Stimulated activated memory B cell treated with anti-CD40 and anti-IgM and Interleukin-4, amounts not matched to agents 10 μg/mL and 1 μg/mL and 100 μg/mL, for 72 hours (primary cell): Measurements from ENCODE around the gene TRMT10C.

Source experiments
- ATAC-seq: fragments of 150-1000 bp; cut with Tn5 transposase; 2 replicates; pipeline ENCODE4 v1.10.0; 2021
- H3K27ac Mint-ChIP-seq: one replicate; pipeline ENCODE4 v1.8.0; 2022; ENCODE audit warnings: mild to moderate bottlenecking, mixed read lengths
- H3K27me3 Mint-ChIP-seq: one replicate; pipeline ENCODE4 v1.8.0; 2022; ENCODE audit warnings: mixed read lengths
- H3K36me3 Mint-ChIP-seq: one replicate; pipeline ENCODE4 v1.8.0; 2022; ENCODE audit warnings: mixed read lengths
- H3K4me1 Mint-ChIP-seq: one replicate; pipeline ENCODE4 v1.8.0; 2022; ENCODE audit warnings: mixed read lengths
- H3K4me3 Mint-ChIP-seq: one replicate; pipeline ENCODE4 v1.8.0; 2022; ENCODE audit warnings: mild to moderate bottlenecking, moderate library complexity, mixed read lengths
- H3K9me3 Mint-ChIP-seq: one replicate; pipeline ENCODE4 v1.8.0; 2022; ENCODE audit warnings: mixed read lengths

Gene TRMT10C

DNA sequence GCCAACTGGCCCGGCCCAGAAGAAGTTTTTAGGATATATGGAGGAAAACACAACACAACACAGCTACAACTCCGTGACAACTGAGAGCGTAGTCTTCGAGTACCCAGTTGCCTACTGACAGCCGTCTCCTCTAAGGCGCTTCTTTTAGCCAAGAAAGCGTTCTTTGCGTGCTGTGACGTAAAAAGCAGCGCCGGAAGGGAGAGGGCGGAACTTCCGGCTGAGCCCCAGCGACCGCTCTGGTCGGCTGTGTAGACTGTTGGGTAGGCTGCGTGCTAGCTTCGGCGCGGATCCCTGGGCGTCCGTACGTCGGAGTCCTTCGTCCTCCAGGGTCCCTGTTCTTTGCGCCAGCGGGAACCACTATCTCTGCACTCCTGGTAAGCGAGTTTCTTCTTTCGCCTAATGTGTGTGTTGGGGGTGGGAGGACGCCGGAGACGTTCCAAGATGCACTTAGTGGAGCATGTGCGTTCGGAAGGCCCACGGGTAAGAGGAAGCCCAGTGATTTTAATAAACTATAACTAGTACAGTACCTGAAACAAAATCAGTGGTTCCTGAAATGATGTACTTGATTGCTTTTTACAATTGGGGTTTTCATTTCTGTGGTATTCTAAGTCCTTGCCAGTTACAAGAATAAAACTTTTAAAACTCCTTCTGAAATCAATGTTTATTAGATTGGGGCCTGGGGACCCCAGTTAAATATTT lies at the start of gene TRMT10C:
Gene TRMT10C, plus strand, starts transcription at position 239 of the 699 bp plus-strand sequence. CDS start 2,914 bp downstream, outside the sequence.
- Mint-ChIP-seq H3K36me3 (peaks cover 17% of the 10 kb centered on the region), H3K27me3 (peaks cover 8% of the 10 kb centered on the region), H3K4me3 (peak within 1 kb of the TSS; percentile 97), H3K4me1 (peaks cover 31% of the 10 kb centered on the region), H3K27ac (peak within 1 kb of the TSS; percentile 96), H3K9me3 (no peaks in the 10 kb centered on the region)
- peak; percentile 100 for ATAC-seq

DNA sequence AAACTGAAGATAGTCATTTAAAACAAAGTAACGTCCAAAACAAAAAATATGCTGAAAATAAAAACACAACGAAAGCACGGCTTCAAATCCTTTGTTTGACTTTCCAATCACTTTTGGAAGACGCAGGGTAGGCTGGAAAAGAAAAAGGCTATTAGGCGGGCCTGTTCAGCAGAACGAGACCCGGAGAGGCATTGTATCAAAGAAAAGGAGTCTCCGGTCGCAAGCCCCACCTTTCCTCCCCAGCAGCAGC lies 49.3 kb upstream of the TRMT10C start:
- peak overlapping the region; percentile 96 for H3K27ac Mint-ChIP-seq
- no peaks in the 10 kb centered on the region for H3K9me3 Mint-ChIP-seq
- peak overlapping the region; percentile 96 for H3K4me3 Mint-ChIP-seq
- peaks cover 28% of the 10 kb centered on the region for H3K4me1 Mint-ChIP-seq
- H3K36me3 Mint-ChIP-seq = peaks cover 7% of the 10 kb centered on the region
- ATAC-seq = peak; percentile 56
- H3K27me3 Mint-ChIP-seq = no peaks in the 10 kb centered on the region

DNA sequence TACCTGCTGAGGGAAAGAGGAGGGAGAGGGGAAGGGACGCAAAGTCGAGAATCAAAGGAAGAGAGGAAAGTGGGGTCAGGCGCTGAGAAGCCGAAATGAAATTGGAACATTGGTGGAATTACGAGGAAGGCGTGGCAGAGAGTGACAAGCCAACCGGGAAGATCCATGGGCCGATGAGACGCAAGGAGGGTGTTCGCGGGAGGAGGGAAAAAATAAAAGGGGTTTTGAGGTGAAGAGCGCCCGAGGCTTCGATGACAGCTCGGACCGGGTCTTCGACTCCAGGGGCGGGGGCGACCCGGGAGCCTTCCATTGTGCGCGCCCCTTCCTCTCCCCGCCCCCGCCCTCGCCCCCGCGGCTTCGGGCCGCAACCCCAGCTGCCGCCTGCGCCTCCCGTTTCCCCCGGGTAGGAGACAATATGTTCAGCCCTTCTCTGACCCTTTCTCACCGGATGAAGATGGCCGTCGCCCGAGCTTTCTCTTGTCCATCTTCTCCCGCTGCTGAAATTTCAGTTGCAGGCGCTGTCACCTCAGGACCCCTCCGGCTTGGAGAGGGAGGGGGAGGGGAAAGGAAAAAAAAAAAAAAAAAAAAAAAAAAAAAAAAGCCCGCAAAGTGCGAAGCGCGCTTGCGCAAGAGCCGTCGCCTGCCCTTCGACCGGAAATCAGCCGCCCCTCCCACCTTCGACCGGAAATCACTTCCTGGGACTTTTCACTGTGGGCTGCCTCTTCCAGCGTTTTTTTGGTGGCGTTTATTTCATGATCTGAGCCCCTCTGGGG lies 48.8 kb upstream of the TRMT10C start, which contains the start of gene SENP7:
Gene SENP7, minus strand, starts transcription at position 567 of the 773 bp plus-strand sequence. Its CDS starts 82 bp downstream, at position 485.
- Mint-ChIP-seq H3K9me3 (no peaks in the 10 kb centered on the region), H3K27ac (peak within 1 kb of the TSS; percentile 96), H3K4me1 (peaks cover 25% of the 10 kb centered on the region), H3K27me3 (no peaks in the 10 kb centered on the region), H3K36me3 (peaks cover 6% of the 10 kb centered on the region), H3K4me3 (peak within 1 kb of the TSS; percentile 96)
- peak; percentile 83 for ATAC-seq

DNA sequence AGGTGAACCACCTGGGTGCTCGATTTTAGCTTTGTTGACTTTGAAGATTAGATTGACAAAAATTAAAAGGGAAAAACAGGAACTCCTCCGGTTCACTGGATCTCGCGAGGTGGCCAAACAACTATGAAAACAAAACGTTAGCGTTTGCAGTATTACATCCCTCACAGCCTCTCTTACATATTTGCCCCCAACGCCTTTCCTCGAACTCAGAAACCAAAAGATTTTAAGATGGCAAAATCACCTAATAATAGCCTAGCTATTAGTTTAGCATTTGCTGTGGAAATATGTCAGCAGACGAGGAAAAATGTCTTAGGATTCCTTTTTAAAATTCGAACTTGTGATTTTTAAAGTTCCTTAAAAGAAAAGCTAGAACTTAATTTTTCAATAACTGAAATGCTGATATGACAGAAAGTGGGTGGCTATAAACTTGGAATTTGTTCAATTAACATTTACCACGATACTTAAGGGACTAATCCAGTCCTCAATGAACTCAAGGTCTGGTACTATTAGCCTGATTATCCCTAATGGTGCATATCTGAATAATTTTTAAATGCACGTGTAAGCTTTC lies 48.2 kb upstream of the TRMT10C start:
- peaks cover 32% of the 10 kb centered on the region for H3K4me1 Mint-ChIP-seq
- no peaks in the 10 kb centered on the region for H3K27me3 Mint-ChIP-seq
- no peaks in the 10 kb centered on the region for H3K9me3 Mint-ChIP-seq
- ATAC-seq = peak; percentile 69
- H3K36me3 Mint-ChIP-seq = no peaks in the 10 kb centered on the region
- peak overlapping the region; percentile 96 for H3K4me3 Mint-ChIP-seq
- H3K27ac Mint-ChIP-seq = peak overlapping the region; percentile 96

DNA sequence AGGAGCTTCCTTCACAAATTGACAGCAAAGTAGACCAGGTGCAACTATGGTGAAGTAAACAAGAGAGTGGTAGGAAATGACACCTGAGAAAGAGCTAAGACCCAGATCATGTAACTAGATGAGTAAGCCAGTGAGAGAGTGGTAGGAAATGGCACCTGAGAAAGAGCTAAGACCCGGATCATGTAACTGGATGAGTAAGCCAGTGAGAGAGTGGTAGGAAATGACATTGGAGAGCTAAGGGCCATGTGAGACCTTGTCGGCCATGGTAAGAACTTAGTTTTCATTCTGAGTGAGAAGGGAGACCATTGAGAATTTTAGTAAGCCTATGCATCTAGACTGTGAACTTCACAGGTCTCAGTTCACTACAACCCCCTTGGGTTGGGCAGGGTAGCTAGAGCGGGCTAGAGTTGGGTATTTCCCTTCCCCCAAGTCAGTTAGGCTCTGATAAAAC lies 43.2 kb upstream of the TRMT10C start:
- no peaks in the 10 kb centered on the region for H3K36me3 Mint-ChIP-seq
- no peaks in the 10 kb centered on the region for H3K9me3 Mint-ChIP-seq
- ATAC-seq = peak; percentile 95
- H3K27ac Mint-ChIP-seq = peak overlapping the region; percentile 73
- no peak overlapping the region for H3K4me3 Mint-ChIP-seq
- no peaks in the 10 kb centered on the region for H3K27me3 Mint-ChIP-seq
- H3K4me1 Mint-ChIP-seq = peaks cover 13% of the 10 kb centered on the region

DNA sequence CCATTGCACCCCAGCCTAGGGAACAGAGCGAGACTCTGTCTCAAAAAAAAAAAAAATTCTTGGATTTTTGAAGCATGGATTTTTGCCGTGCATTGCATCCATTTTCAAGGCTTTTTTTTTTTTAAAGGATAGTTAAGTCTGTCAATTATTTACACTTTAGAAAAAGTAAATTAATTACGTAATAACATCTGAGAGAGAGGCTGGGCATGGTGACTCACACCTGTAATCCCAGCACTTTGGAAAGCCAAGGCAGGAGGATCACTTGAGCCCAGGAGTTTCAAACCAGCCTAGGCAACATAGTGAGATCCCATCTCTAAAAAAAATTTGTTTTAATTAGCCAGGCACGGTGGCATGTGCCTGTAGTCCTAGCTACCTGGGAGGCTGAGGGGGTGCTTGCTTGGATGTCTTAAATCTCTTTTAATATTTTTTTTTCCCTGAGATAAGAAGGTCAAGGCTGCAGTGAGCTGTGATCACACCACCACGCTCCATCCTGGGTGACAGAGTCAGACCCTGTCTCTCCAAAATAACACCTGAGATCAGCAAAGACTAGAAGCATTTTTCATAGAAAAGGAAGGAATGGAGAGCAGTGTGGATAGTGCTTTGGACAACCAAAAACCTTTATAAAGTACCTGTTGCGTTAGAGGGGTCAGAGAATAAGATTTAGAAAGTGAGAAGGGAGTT lies 41.8 kb upstream of the TRMT10C start:
- no peak overlapping the region for H3K4me3 Mint-ChIP-seq
- no peaks in the 10 kb centered on the region for H3K36me3 Mint-ChIP-seq
- peaks cover 13% of the 10 kb centered on the region for H3K4me1 Mint-ChIP-seq
- H3K27ac Mint-ChIP-seq = no peak overlapping the region
- ATAC-seq = no peak
- no peaks in the 10 kb centered on the region for H3K27me3 Mint-ChIP-seq
- peaks cover under 1% of the 10 kb centered on the region for H3K9me3 Mint-ChIP-seq

DNA sequence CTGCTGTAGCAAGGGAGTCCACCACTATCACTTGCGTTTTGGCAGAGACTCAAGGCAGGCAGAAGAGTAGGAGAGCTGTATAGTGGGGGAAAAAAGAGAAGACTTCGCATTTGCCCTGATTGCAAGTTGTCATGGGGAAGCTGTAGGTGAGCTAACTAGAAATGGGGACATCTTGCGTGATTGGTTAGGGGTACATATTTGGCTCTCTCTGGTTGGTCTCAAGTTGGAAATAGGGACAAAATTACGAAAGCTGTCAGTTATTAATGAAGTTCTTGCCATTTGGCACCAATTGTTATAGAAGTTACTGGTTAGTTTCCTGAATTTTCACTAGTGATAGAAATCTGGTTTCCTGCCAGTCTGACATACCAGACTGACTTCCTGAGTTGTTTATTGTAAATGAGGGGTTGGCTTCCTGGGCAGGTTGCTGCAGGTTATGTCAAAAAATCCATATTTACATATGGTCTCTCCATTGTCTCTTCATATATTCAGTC lies 40.4 kb upstream of the TRMT10C start:
- Mint-ChIP-seq H3K36me3 (no peaks in the 10 kb centered on the region), H3K9me3 (peaks cover 4% of the 10 kb centered on the region), H3K27ac (no peak overlapping the region), H3K27me3 (no peaks in the 10 kb centered on the region), H3K4me3 (no peak overlapping the region), H3K4me1 (peaks cover 13% of the 10 kb centered on the region)
- no peak for ATAC-seq

DNA sequence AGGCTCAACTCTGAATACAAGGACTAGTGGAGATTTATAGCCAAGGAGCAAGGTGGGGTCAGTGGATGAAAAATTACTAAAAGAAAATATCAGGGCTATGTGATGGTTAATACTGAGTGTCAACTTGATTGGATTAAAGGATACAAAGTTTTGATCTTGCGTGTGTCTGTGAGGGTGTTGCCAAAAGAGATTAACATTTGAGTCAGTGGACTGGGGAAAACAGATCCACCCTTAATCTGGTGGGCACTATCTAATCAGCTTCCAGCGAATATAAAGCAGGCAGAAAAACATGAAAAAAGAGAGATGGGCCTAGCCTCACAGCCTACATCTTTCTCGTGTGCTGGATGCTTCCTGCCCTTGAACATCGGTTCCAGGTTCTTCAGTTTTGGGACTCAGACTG lies 34.2 kb upstream of the TRMT10C start:
- Mint-ChIP-seq H3K36me3 (no peaks in the 10 kb centered on the region), H3K4me3 (no peak overlapping the region), H3K27ac (no peak overlapping the region), H3K27me3 (peaks cover 12% of the 10 kb centered on the region), H3K4me1 (no peaks in the 10 kb centered on the region), H3K9me3 (peaks cover 9% of the 10 kb centered on the region)
- ATAC-seq = no peak

DNA sequence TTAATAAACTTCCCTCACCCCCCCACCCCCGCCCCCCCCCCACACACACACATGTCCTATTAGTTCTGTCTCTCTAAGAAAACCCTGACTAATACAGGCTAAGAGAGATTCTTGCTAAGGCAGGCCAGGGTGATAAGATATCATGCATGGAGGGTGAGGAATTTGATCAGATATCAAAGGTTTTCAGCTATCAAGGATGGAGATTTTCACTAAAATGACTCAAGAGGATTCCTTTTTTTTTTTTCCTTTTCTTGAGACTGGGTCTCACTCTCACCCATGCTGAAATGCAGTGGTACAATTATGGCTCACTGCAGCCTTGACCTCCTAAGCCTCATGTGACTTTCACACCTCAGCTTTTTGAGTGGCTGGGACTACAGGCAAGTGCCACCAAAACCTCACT lies 33.8 kb upstream of the TRMT10C start:
- Mint-ChIP-seq H3K36me3 (no peaks in the 10 kb centered on the region), H3K27ac (no peak overlapping the region), H3K27me3 (peaks cover 12% of the 10 kb centered on the region), H3K4me3 (no peak overlapping the region), H3K9me3 (peaks cover 9% of the 10 kb centered on the region), H3K4me1 (no peaks in the 10 kb centered on the region)
- no peak for ATAC-seq

DNA sequence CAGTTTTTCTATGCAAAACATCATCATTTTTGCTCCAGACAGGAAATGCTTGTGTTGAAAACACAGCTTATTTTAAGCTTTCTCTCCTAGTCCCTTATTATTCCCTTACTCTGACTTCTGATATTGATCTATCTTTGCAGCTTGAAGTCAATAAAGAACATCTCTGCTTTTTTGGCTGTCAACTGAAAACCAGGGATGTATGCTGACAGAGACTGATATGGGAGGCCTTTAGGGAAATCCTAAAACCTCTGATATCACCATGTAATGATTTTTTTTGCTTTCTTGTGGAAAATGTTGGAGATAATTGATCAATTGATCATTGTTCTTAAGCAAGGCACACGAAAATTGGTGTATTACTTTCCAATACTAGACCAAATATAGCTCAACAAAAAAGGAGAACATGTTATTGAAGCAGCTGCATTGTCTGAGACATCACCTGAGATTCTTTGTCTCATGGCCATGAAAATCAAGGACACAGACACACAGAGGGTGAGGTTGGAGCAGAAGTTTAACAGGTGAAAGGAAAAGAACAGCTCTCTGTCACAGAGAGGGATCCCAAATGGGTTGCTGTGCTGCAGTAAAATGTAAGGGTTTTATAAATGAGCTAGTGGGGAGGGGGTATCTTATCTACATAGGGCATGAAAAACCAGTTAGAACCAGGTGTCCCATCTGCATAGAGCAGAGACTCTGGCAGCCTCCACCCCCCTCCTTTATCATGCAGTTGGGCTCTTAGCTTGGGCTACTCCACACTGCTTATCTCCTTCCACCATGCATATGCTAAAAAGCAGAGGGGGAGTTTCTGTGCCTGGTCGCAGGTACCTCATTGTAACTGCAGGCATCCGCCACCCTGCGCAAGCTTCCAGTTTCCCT lies 31.6 kb upstream of the TRMT10C start:
- Mint-ChIP-seq H3K4me3 (no peak overlapping the region), H3K27me3 (peaks cover 12% of the 10 kb centered on the region), H3K4me1 (no peaks in the 10 kb centered on the region), H3K36me3 (no peaks in the 10 kb centered on the region), H3K9me3 (peaks cover 6% of the 10 kb centered on the region), H3K27ac (no peak overlapping the region)
- no peak for ATAC-seq

DNA sequence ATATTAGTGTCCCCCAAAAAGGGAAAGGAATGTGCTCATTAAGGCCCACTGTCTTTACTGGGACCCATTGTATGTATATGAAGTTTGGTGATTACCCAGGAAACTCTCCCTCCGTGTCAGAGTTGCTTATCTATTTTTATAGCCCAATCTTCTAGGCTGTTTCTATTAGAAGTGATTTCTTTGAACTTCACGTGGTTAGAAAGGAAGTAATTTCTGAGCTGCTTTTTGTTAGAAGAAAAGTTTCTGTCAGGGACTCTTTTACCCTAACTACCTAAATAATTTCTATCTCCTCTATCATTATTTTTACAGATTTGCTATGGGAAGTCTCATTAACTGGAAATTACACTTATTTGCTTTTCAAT lies 31.0 kb upstream of the TRMT10C start:
- H3K36me3 Mint-ChIP-seq = no peaks in the 10 kb centered on the region
- H3K27ac Mint-ChIP-seq = no peak overlapping the region

DNA sequence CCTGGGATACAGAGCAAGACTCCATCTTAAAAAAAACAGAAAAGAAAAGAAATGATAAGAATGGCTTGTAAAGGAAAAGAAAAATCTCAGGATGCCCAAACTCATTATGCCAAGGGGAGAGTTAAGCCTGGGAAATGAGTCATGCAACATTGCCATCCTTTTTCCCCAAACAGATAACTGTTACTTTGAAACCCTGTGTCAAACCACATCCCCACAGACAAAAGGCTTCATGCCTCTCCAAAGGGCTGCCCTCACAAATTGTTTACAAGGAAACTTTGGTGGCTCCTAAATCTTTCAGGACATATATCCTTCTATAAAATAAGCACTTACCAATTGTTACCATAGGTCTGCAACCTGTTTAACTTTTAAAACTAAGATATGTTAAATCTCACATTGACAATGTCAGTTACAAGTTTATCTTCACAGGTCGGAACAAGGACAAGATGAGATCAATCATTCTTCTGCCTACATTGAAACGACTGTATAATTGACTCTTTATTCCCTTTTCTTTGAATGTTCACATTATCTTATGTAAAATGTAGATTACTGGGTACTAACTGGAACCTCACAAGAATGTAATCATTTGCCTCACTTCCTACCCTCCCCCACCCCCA lies 30.1 kb upstream of the TRMT10C start:
- Mint-ChIP-seq H3K27ac (no peak overlapping the region), H3K4me1 (no peaks in the 10 kb centered on the region), H3K4me3 (no peak overlapping the region), H3K27me3 (peaks cover 12% of the 10 kb centered on the region), H3K9me3 (peaks cover 5% of the 10 kb centered on the region), H3K36me3 (no peaks in the 10 kb centered on the region)
- no peak for ATAC-seq

More for the DNA sequence above, 31.0 kb upstream of the TRMT10C start:
- Mint-ChIP-seq H3K27me3 (peaks cover 12% of the 10 kb centered on the region), H3K4me3 (no peak overlapping the region), H3K9me3 (peaks cover 5% of the 10 kb centered on the region), H3K4me1 (no peaks in the 10 kb centered on the region)
- ATAC-seq = no peak

DNA sequence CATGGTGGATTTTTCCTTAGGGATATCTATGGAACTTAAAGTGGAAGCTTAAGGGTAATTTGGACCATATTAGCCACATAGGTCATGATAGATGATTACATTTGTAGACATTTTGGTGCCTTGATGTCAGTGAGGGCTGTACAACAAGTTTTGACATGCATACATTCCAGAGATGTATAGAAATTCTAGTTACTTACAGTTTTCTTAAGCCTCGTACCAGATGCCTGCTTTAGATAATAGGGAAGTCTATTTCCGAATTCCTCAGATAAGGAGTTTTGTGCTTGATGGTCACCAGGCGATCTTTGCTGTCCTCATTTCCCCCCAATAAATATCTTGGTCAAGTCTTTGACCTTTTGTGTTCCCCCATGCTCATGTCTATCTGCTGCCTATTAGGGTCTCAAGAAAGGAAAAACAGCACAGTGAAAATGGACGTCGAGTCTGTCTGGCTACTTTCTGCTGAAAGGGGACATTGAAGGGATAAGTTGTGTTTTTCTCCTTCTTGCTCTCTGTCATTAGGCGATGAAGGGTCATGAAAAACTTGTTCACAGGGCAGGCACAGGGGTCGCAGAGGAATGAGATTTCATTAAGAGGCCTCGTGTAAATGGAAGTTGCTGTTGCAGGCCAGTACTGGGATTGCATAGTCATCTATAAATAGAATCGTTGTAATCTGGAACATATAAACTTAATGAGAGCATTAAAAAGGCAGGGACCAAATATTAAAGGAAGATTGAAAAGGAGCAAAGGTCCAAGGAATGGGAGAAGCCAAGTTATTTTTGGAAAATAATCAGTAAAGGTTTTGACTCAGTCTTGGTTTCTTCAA lies 28.7 kb upstream of the TRMT10C start:
- Mint-ChIP-seq H3K9me3 (peaks cover 5% of the 10 kb centered on the region), H3K4me3 (no peak overlapping the region)
- no peak for ATAC-seq

More for the DNA sequence above, 28.7 kb upstream of the TRMT10C start:
- no peak overlapping the region for H3K27ac Mint-ChIP-seq
- no peaks in the 10 kb centered on the region for H3K36me3 Mint-ChIP-seq
- H3K4me1 Mint-ChIP-seq = peaks cover 8% of the 10 kb centered on the region
- H3K27me3 Mint-ChIP-seq = peaks cover 12% of the 10 kb centered on the region
